ENCODE measurements around the gene TLE1.

Gene TLE1

DNA sequence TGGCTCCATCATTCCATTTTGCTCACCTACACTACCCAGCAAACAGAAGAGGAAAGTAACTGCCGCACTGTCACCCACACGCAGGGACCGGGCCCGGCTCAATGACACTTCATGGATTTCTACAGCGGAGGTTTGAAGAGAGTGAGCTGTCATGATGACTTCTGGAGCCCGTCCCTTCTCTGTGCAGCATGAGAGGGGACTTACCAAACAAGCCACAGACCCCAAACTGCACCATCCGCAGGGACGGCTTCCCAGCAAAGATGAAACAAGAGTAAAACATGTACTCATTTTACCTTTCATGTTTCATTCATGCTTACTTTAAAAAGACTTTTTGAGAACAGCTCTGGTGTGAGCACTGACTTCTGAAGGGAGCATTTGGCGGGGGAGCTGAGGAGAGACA is 99.5 kb downstream of the TLE1 start:
- intact Hi-C loops (cut with micrococcal nuclease): loop anchor here (10.0 kb wide), 1 partner anchor 75 kb away; no protein-coding TSS in a partner anchor
- Mint-ChIP-seq H3K27ac (no peak overlapping the region), H3K4me1 (ENCODE audit: low read depth) (peaks cover 17% of the 10 kb centered on the region), H3K36me3 (ENCODE audit: low read depth) (peaks cover 8% of the 10 kb centered on the region), H3K9me3 (no peaks in the 10 kb centered on the region), H3K4me3 (no peak overlapping the region), H3K27me3 (no peaks in the 10 kb centered on the region)

- Mint-ChIP-seq H3K9me3 (no peaks in the 10 kb centered on the region), H3K4me1 (ENCODE audit: low read depth) (peaks cover 13% of the 10 kb centered on the region), H3K36me3 (ENCODE audit: low read depth) (peaks cover 8% of the 10 kb centered on the region), H3K4me3 (no peak overlapping the region), H3K27me3 (no peaks in the 10 kb centered on the region), H3K27ac (no peak overlapping the region)
- intact Hi-C loops (cut with micrococcal nuclease): no loop called here
Observed at GRCh38 chr9:81589392-81589791, 100.0 kb downstream of the TLE1 start.

- Mint-ChIP-seq H3K4me3 (no peak overlapping the region), H3K27ac (no peak overlapping the region), H3K4me1 (ENCODE audit: low read depth) (peaks cover 6% of the 10 kb centered on the region), H3K36me3 (ENCODE audit: low read depth) (peaks cover 8% of the 10 kb centered on the region), H3K27me3 (no peaks in the 10 kb centered on the region), H3K9me3 (no peaks in the 10 kb centered on the region)
- intact Hi-C loops (cut with micrococcal nuclease): no loop called here
Observed at GRCh38 chr9:81588148-81588871, 101.0 kb downstream of the TLE1 start.

DNA sequence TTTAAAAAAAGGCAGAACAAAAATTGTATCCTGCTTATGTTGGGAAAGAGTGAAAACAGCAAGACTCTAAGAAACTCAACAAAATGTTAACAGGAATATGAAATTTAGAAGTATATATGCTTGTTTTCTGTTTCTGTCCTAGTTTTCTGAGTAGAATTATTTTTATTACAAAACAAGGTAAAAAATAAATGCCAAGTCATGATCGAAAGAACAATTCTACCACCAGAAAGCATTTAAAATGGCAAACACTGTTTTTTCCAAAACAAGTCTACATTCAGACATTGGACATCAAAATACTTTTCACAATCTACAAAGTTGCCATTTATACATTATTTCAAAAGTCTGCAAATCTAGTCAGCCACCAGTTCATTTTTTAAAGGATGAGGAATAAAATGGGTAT is 102.6 kb downstream of the TLE1 start:
- Mint-ChIP-seq H3K36me3 (ENCODE audit: low read depth) (peaks cover 8% of the 10 kb centered on the region), H3K4me1 (ENCODE audit: low read depth) (no peaks in the 10 kb centered on the region), H3K27me3 (no peaks in the 10 kb centered on the region), H3K27ac (no peak overlapping the region), H3K4me3 (no peak overlapping the region), H3K9me3 (no peaks in the 10 kb centered on the region)
- intact Hi-C loops (cut with micrococcal nuclease): no loop called here

- intact Hi-C loops (cut with micrococcal nuclease): no loop called here
- Mint-ChIP-seq H3K36me3 (ENCODE audit: low read depth) (peaks cover 8% of the 10 kb centered on the region), H3K27me3 (no peaks in the 10 kb centered on the region), H3K9me3 (no peaks in the 10 kb centered on the region), H3K27ac (no peak overlapping the region), H3K4me3 (no peak overlapping the region), H3K4me1 (ENCODE audit: low read depth) (no peaks in the 10 kb centered on the region)
Observed at GRCh38 chr9:81585191-81585763, 104.1 kb downstream of the TLE1 start.

DNA sequence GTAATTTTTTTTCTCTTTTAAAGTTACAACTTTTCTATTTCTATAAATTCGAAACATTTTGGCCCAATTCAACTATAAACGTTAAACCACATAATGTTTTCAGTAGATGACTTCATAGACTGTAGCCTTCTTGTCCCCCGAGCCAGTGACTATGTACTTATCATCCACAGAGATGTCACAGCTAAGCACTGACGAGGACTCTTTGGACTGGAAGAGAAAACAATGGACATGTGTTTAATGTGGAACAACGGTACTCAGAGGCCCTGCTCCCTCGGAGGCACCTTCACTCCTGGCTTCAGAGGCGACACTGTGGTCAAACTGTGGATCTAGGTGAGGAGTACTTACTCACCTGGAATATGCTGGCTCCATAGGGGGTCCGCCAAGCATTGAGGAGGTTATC is 105.2 kb downstream of the TLE1 start:
- no peaks in the 10 kb centered on the region for H3K9me3 Mint-ChIP-seq
- H3K4me1 Mint-ChIP-seq (ENCODE audit: low read depth): no peaks in the 10 kb centered on the region
- H3K27ac Mint-ChIP-seq: no peak overlapping the region
- no peak overlapping the region for H3K4me3 Mint-ChIP-seq
- intact Hi-C loops (cut with micrococcal nuclease): no loop called here
- no peaks in the 10 kb centered on the region for H3K36me3 Mint-ChIP-seq (ENCODE audit: low read depth)
- H3K27me3 Mint-ChIP-seq: no peaks in the 10 kb centered on the region

- intact Hi-C loops (cut with micrococcal nuclease): no loop called here
- Mint-ChIP-seq H3K27me3 (no peaks in the 10 kb centered on the region), H3K27ac (no peak overlapping the region)
Observed at GRCh38 chr9:81581986-81582385, 107.4 kb downstream of the TLE1 start.

DNA sequence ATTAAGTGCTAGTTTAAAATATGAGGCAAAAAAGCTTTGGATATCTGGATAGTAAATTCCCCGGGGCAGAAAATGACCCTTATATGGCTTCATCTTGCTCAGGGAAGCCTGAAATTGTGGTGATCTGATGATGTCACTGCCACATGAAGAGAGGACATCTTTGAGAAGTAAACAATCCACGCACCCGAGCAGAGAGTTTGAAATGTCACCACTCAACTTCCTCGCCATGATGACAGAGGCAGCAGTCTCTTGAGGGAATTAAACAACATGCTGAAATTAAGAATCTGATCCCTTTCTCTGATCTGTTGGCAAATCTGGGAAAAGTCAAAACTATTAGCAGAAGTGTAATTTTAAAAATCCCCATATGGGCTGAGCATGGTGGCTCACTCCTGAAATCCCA is 110.0 kb downstream of the TLE1 start:
- no peaks in the 10 kb centered on the region for H3K27me3 Mint-ChIP-seq
- H3K4me3 Mint-ChIP-seq: no peak overlapping the region
- H3K4me1 Mint-ChIP-seq (ENCODE audit: low read depth): peaks cover 7% of the 10 kb centered on the region
- H3K27ac Mint-ChIP-seq: no peak overlapping the region
- intact Hi-C loops (cut with micrococcal nuclease): no loop called here
- no peaks in the 10 kb centered on the region for H3K9me3 Mint-ChIP-seq
- H3K36me3 Mint-ChIP-seq (ENCODE audit: low read depth): no peaks in the 10 kb centered on the region

More at GRCh38 chr9:81581986-81582385, 107.4 kb downstream of the TLE1 start:
- no peaks in the 10 kb centered on the region for H3K9me3 Mint-ChIP-seq
- no peak overlapping the region for H3K4me3 Mint-ChIP-seq
- H3K4me1 Mint-ChIP-seq (ENCODE audit: low read depth): no peaks in the 10 kb centered on the region
- H3K36me3 Mint-ChIP-seq (ENCODE audit: low read depth): no peaks in the 10 kb centered on the region

- no peaks in the 10 kb centered on the region for H3K27me3 Mint-ChIP-seq
- H3K36me3 Mint-ChIP-seq (ENCODE audit: low read depth): no peaks in the 10 kb centered on the region
- H3K4me1 Mint-ChIP-seq (ENCODE audit: low read depth): peaks cover 7% of the 10 kb centered on the region
- H3K27ac Mint-ChIP-seq: no peak overlapping the region
- intact Hi-C loops (cut with micrococcal nuclease): no loop called here
- H3K4me3 Mint-ChIP-seq: no peak overlapping the region
- no peaks in the 10 kb centered on the region for H3K9me3 Mint-ChIP-seq
Observed at GRCh38 chr9:81578606-81579005, 110.7 kb downstream of the TLE1 start.

GRCh38 chr9:81575956-81576355 is 113.4 kb downstream of the TLE1 start:
- intact Hi-C loops (cut with micrococcal nuclease): no loop called here
- Mint-ChIP-seq H3K4me1 (ENCODE audit: low read depth) (peaks cover 7% of the 10 kb centered on the region), H3K9me3 (no peaks in the 10 kb centered on the region), H3K27ac (no peak overlapping the region), H3K36me3 (ENCODE audit: low read depth) (no peaks in the 10 kb centered on the region), H3K27me3 (no peaks in the 10 kb centered on the region), H3K4me3 (no peak overlapping the region)

DNA sequence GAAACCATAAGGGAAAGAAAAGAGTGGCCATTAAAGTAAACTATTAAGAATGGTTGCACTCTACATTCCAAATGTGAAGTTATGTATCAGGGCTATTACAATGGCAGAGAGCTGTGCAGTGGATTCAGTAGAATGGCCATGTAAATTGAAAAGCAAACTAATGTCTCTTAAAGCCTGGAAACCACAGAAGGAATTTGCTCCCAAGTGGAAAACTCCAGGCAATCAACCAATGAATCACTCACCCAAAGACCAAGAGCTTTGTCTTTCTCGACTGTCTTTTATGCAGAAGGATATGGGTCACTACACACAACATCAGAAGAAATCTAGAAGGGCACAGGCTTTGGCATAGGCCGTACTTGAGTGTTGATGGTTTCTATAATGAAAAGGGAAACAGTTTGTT is 114.9 kb downstream of the TLE1 start:
- Mint-ChIP-seq H3K36me3 (ENCODE audit: low read depth) (no peaks in the 10 kb centered on the region), H3K27me3 (no peaks in the 10 kb centered on the region), H3K4me3 (no peak overlapping the region), H3K27ac (no peak overlapping the region), H3K4me1 (ENCODE audit: low read depth) (peaks cover 7% of the 10 kb centered on the region), H3K9me3 (no peaks in the 10 kb centered on the region)
- intact Hi-C loops (cut with micrococcal nuclease): no loop called here

DNA sequence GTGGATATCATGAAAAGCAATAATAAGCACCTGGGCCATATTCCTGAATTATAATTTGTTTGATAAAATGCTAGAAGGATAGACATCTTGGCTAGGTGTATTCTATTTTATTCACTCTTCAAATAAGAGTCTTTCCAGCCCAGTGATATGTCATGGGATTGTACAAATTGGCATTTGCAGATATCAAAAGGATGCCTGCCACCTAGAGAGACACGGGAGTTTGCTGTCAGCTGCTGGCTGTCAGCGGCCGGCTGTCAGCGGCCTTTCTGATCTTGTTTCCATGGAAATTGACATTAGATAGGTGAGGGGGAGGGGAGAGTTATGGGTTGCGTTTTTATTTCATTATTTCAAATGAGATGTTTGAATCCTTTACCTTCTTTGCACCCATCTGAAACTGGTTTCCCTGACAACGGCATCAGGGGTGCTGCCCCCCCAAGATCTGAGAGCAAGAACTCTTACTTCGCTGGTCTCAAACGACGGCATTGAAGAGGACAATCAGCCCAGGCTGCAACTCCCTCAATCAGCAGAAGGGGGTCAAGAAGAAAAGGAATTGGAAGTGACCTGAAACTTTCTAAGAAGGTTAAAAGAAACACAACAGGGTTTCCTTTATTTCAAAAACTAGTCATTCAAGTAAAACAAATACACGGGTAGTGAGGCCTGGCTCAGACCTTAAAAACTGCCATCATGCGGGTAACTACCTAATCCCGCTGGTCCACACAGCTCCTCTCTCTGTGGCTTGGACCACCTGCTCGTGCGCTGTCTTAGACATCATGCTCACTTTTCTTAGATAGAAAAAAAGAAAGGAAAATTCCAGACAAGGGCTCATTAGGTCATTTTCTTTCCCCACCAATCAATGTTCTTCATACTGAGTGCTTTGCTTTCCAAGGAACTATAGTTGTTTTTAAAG is 115.7 kb downstream of the TLE1 start:
- Mint-ChIP-seq H3K4me3 (no peak overlapping the region), H3K9me3 (no peaks in the 10 kb centered on the region), H3K27ac (no peak overlapping the region), H3K27me3 (no peaks in the 10 kb centered on the region), H3K36me3 (ENCODE audit: low read depth) (no peaks in the 10 kb centered on the region), H3K4me1 (ENCODE audit: low read depth) (peaks cover 7% of the 10 kb centered on the region)
- intact Hi-C loops (cut with micrococcal nuclease): no loop called here

GRCh38 chr9:81570083-81570482 is 119.3 kb downstream of the TLE1 start:
- Mint-ChIP-seq H3K27ac (no peak overlapping the region), H3K36me3 (ENCODE audit: low read depth) (no peaks in the 10 kb centered on the region), H3K4me3 (no peak overlapping the region), H3K4me1 (ENCODE audit: low read depth) (peaks cover under 1% of the 10 kb centered on the region), H3K9me3 (no peaks in the 10 kb centered on the region), H3K27me3 (no peaks in the 10 kb centered on the region)
- intact Hi-C loops (cut with micrococcal nuclease): no loop called here

DNA sequence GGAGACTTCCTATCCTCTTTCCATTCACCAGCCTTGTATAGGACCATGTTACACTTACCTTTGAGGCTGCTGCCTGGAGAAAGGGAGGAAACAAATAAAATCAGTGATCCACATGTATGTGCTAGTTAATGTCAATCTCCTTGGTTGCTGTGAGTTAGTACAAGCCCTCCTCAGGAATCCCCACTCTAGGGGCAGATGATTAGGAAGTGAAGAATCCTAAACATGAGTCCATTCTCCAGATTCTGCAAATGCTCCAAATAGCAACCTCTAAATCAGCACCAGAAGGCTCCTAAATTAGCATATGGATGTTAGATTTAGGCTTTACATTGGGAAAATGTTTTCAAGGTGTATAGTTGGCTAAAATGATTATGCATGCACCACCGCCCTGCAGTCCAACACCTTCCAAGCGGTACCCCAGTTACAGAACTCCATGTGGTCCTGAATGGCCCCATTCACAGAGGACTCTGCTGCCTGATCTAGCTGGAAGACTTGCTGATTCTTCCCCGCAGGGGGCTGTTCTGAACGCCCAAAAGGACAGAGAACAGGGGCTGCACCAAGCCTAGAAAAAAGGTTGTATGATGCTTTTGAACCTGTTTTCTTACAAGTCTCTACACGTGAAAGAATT is 123.2 kb downstream of the TLE1 start:
- no peak overlapping the region for H3K4me3 Mint-ChIP-seq
- peaks cover 9% of the 10 kb centered on the region for H3K9me3 Mint-ChIP-seq
- no peaks in the 10 kb centered on the region for H3K27me3 Mint-ChIP-seq

More for the DNA sequence above, 123.2 kb downstream of the TLE1 start:
- intact Hi-C loops (cut with micrococcal nuclease): no loop called here
- no peaks in the 10 kb centered on the region for H3K4me1 Mint-ChIP-seq (ENCODE audit: low read depth)
- no peaks in the 10 kb centered on the region for H3K36me3 Mint-ChIP-seq (ENCODE audit: low read depth)
- H3K27ac Mint-ChIP-seq: no peak overlapping the region

All from dendritic cell treated with granulocyte-macrophage colony-stimulating factor and Interleukin-4, amounts not matched to agents 40 ng/mL and 50 ng/mL, for 4 days (primary cell).